AG08395 (cell line): ENCODE results near the gene CLSTN2.

Experiments used
- DNase-seq: peaks from one replicate; pipeline ENCODE4 v3.0.0; 2012; ENCODE audit warnings: mixed read lengths, low spot score

CLSTN2 gene

GRCh38 chr3:140508550-140508949, 573.6 kb downstream of the CLSTN2 start:
- no peak for DNase-seq

GRCh38 chr3:140509534-140509933, 574.5 kb downstream of the CLSTN2 start:
- DNase-seq = no peak

- no peak for DNase-seq
Measured at GRCh38 chr3:140510303-140510861, 575.4 kb downstream of the CLSTN2 start.

GRCh38 chr3:140521751-140522445, 586.9 kb downstream of the CLSTN2 start:
- no peak for DNase-seq

GRCh38 chr3:140522653-140523380, 587.8 kb downstream of the CLSTN2 start:
- no peak for DNase-seq

GRCh38 chr3:140523600-140523999, 588.6 kb downstream of the CLSTN2 start:
- no peak for DNase-seq

- no peak for DNase-seq
Measured at GRCh38 chr3:140527156-140527555, 592.2 kb downstream of the CLSTN2 start.

- no peak for DNase-seq
Measured at GRCh38 chr3:140529096-140529495, 594.1 kb downstream of the CLSTN2 start.

GRCh38 chr3:140529558-140529957, 594.6 kb downstream of the CLSTN2 start:
- no peak for DNase-seq

GRCh38 chr3:140530131-140530530, 595.1 kb downstream of the CLSTN2 start:
- DNase-seq = no peak

GRCh38 chr3:140530603-140531002, 595.6 kb downstream of the CLSTN2 start:
- no peak for DNase-seq

GRCh38 chr3:140532793-140533330, 597.9 kb downstream of the CLSTN2 start:
- DNase-seq = no peak

- no peak for DNase-seq
Measured at GRCh38 chr3:140536926-140537726, 602.1 kb downstream of the CLSTN2 start.

- DNase-seq = no peak
Measured at GRCh38 chr3:140537727-140538082, 602.7 kb downstream of the CLSTN2 start.

GRCh38 chr3:140540262-140540661, 605.3 kb downstream of the CLSTN2 start:
- DNase-seq = no peak

GRCh38 chr3:140541975-140542653, 607.1 kb downstream of the CLSTN2 start:
- no peak for DNase-seq

GRCh38 chr3:140545197-140545596, 610.2 kb downstream of the CLSTN2 start:
- no peak for DNase-seq

- DNase-seq = no peak
Measured at GRCh38 chr3:140545756-140546155, 610.8 kb downstream of the CLSTN2 start.

- DNase-seq = no peak
Measured at GRCh38 chr3:140546649-140547048, 611.7 kb downstream of the CLSTN2 start.

- DNase-seq = no peak
Measured at GRCh38 chr3:140552403-140552802, 617.4 kb downstream of the CLSTN2 start.

- DNase-seq = no peak
Measured at GRCh38 chr3:140552898-140553297, 617.9 kb downstream of the CLSTN2 start.

GRCh38 chr3:140553591-140553990, 618.6 kb downstream of the CLSTN2 start:
- DNase-seq = no peak
